H1 (cell line): Measurements from ENCODE around the gene HARS2. TPM values are rescaled to one million over a fixed set of nuclear protein-coding genes. Genes with fewer than 3 reads are reported as not detected.

Experiments
- EGR1 ChIP-seq: IDR thresholded peaks from 2 replicates; pipeline ENCODE4 v1.6.1; 2011; ENCODE audit warnings: low read depth, low read length, borderline replicate concordance
- EP300 ChIP-seq, 2 experiments: IDR thresholded peaks; 1 replicate in 1 of 2; 2 replicates in 1 of 2; pipeline ENCODE4 v1.6.1; 2011 to 2012; ENCODE audit warnings: low read depth in 2 of 2, low read length in 2 of 2, mild to moderate bottlenecking in 2 of 2, borderline replicate concordance in 1 of 2, inconsistent platforms in 1 of 2, moderate library complexity in 1 of 2
- JUND ChIP-seq: IDR thresholded peaks from 2 replicates; pipeline ENCODE4 v1.6.1; 2011; ENCODE audit warnings: mild to moderate bottlenecking, improper control_type of control experiment, low read length
- POLR2AphosphoS5 ChIP-seq: IDR thresholded peaks from 2 replicates; pipeline ENCODE4 v1.6.1; 2011; ENCODE audit warnings: low read depth, low read length
- polyA plus RNA-seq, 7 experiments: library from polyadenylated mRNA; depleted of rRNA in 3 of 7; stranded (reverse) in 5 of 7; unstranded in 2 of 7; fragments of >200 nt in 5 of 7; fragments of 200-250 nt in 2 of 7; gene quantifications; 1 replicate in 5 of 7; 2 replicates in 1 of 7; 4 replicates in 1 of 7; pipeline versions ENCODE4 v1.2.1 to v1.2.3, GENCODE V29; 2011 to 2013; ENCODE audit warnings: missing spikeins in 2 of 7, mixed read lengths in 2 of 7
- total RNA-seq: library from RNA; stranded (reverse); fragmentation: NEBNext Ultra II Directional; extraction: Animal tissue kit (Norgen Biotek cat#: 25700); gene quantifications from 2 replicates; pipeline ENCODE4 v1.2.1, GENCODE V29; 2021

Gene HARS2
- total and polyA plus RNA-seq, 2 of the 8 experiments (the other 6 are each of a cell fraction or from before 2014, with no cell fraction given) = 16.1 to 23.1 TPM

GRCh38 chr5:140678993-140679392 is 12.3 kb upstream of the HARS2 start (continued):
- TF ChIP-seq JUND (no peak), EP300 (IDR thresholded peaks at IDR 0.05; ENCODE audit: borderline replicate concordance in 1 of 2, low read depth in 2 of 2, low read length in 2 of 2) (no peak), POLR2AphosphoS5 (no peak), EGR1 (no peak)
- TF ChIP-seq, all 59 proteins: peak for 0
